ENCODE results near the gene FAM219B. TPM values are rescaled to one million over a fixed set of nuclear protein-coding genes. Genes with fewer than 3 reads are reported as not detected.

Gene FAM219B
- total and polyA plus RNA-seq, 2 experiments from 2014 or later = 28.8 to 61.4 TPM

DNA sequence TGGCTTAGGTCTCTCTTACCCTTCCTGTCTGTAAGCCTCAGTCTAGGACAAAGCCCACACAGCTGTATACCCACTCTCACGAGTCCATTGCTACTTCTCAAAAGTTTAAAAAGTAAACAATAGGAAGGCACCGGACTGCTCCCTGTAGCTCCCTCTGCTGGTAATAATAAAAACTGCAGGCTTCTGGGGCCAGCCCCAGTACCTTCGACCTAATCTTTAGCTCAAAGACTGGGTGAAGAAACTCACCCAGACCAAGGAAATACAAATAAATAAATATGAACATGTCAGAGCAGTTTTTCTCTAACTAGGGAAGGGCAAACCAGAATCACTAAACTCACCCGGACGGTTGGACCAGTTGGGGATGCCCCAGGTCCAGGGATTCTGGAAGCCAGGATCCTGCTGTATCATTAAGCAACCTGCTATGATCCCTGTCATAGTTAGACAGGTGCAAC is 5.0 kb downstream of the FAM219B start:
- Histone ChIP-seq H3K79me2 (replicated peaks; ENCODE audit: insufficient read depth) (peaks cover 13% of the 10 kb centered on the region), H3K9me2 (ENCODE audit: insufficient read depth) (no peaks in the 10 kb centered on the region), H3F3A (replicated peaks; ENCODE audit: low read depth) (peaks cover 17% of the 10 kb centered on the region; the same call in 1 of the 2 replicates), H3K4me2 (no peak overlapping the region), H3K36me3 (ENCODE audit: insufficient read depth) (peaks cover 24% of the 10 kb centered on the region), H3K27me3 (ENCODE audit: insufficient read depth) (no peaks in the 10 kb centered on the region), H3K4me1 (ENCODE audit: insufficient read depth) (peaks cover 6% of the 10 kb centered on the region), H4K20me1 (replicated peaks; ENCODE audit: insufficient read depth) (peaks cover 7% of the 10 kb centered on the region; the same call in 1 of the 2 replicates), H3K27ac (ENCODE audit: low read depth) (no peak overlapping the region), H3K4me3 (no peak overlapping the region), H2AFZ (no peak overlapping the region)
- no peak overlapping the region for H3K27ac Mint-ChIP-seq
- H3K27me3 Mint-ChIP-seq (ENCODE audit: insufficient read depth, low read depth, poor library complexity) = peaks cover 14% of the 10 kb centered on the region
- peak; percentile 64 for DNase-seq (ENCODE audit: low spot score)
- H3K36me3 Mint-ChIP-seq (ENCODE audit: low read depth) = peaks cover 83% of the 10 kb centered on the region
- TF ChIP-seq, protein P1, sequence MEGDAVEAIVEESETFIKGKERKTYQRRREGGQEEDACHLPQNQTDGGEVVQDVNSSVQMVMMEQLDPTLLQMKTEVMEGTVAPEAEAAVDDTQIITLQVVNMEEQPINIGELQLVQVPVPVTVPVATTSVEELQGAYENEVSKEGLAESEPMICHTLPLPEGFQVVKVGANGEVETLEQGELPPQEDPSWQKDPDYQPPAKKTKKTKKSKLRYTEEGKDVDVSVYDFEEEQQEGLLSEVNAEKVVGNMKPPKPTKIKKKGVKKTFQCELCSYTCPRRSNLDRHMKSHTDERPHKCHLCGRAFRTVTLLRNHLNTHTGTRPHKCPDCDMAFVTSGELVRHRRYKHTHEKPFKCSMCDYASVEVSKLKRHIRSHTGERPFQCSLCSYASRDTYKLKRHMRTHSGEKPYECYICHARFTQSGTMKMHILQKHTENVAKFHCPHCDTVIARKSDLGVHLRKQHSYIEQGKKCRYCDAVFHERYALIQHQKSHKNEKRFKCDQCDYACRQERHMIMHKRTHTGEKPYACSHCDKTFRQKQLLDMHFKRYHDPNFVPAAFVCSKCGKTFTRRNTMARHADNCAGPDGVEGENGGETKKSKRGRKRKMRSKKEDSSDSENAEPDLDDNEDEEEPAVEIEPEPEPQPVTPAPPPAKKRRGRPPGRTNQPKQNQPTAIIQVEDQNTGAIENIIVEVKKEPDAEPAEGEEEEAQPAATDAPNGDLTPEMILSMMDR (conservative IDR thresholded peaks at IDR 0.05; ENCODE audit: low read depth in 2 of 2) = peak; percentile 68 to 98
- TF ChIP-seq EZH2phosphoT487 (IDR thresholded peaks at IDR 0.05; ENCODE audit: unreplicated experiment) = no peak
- peak; percentile 19 for ATAC-seq
- H3K9me3 Mint-ChIP-seq = no peaks in the 10 kb centered on the region
- no peak overlapping the region for H3K4me3 Mint-ChIP-seq
- H3K4me1 Mint-ChIP-seq = peaks cover 13% of the 10 kb centered on the region

DNA sequence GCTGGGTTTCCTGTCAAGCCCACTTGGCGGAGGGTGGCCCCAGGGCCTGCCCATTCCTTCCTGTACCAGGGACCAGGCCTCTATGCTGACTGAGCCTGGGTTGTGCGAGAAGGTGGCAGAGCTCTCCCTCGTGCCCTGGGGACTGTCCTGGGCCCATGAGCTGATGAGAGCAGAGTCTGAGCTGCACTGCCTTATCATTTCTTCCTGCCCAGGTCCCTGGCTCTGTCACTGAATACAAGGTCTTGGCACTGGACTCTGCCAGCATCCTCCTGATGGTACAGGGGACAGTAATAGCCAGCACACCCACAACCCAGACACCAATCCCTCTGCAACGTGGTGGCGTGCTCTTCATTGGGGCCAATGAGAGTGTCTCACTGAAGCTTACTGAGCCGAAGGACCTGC is 9.3 kb downstream of the FAM219B start:
- no peaks in the 10 kb centered on the region for H3K9me3 Mint-ChIP-seq
- no peak overlapping the region for H3K27ac Mint-ChIP-seq
- H3K36me3 Mint-ChIP-seq (ENCODE audit: low read depth) = peaks cover 65% of the 10 kb centered on the region
- no peaks in the 10 kb centered on the region for H3K79me2 ChIP-seq (replicated peaks; ENCODE audit: insufficient read depth)
- no peak overlapping the region for H3K27ac ChIP-seq (ENCODE audit: low read depth)
- no peak overlapping the region for H3K4me2 ChIP-seq
- no peak overlapping the region; the same call in 2 of the 3 replicates for H3K4me3 Mint-ChIP-seq
- no peak overlapping the region for H2AFZ ChIP-seq
- no peaks in the 10 kb centered on the region for H3K27me3 ChIP-seq (ENCODE audit: insufficient read depth)
- TF ChIP-seq JUNB (IDR thresholded peaks at IDR 0.05; ENCODE audit: unreplicated experiment) (no peak), POLR2AphosphoS5 (IDR thresholded peaks at IDR 0.05; ENCODE audit: low read depth) (peak; percentile 35), EZH2 (IDR thresholded peaks at IDR 0.05; ENCODE audit: low read depth, unreplicated experiment) (no peak)
- TF ChIP-seq, protein P1 (conservative IDR thresholded peaks at IDR 0.05; ENCODE audit: low read depth in 2 of 2) = no peak
- no peaks in the 10 kb centered on the region for H3K9me2 ChIP-seq (ENCODE audit: insufficient read depth)
- ATAC-seq = no peak
- H4K20me1 ChIP-seq (replicated peaks; ENCODE audit: insufficient read depth) = peaks cover 6% of the 10 kb centered on the region; the same call in 1 of the 2 replicates
- H3K36me3 ChIP-seq (ENCODE audit: insufficient read depth) = peaks cover 13% of the 10 kb centered on the region
- DNase-seq (ENCODE audit: low spot score) = no peak
- H3K4me1 ChIP-seq (ENCODE audit: insufficient read depth) = no peaks in the 10 kb centered on the region
- no peak overlapping the region for H3K4me3 ChIP-seq
- peaks cover 9% of the 10 kb centered on the region for H3K27me3 Mint-ChIP-seq (ENCODE audit: insufficient read depth, low read depth, poor library complexity)
- H3F3A ChIP-seq (replicated peaks; ENCODE audit: low read depth) = peaks cover 16% of the 10 kb centered on the region; the same call in 1 of the 2 replicates
- H3K4me1 Mint-ChIP-seq = no peaks in the 10 kb centered on the region

DNA sequence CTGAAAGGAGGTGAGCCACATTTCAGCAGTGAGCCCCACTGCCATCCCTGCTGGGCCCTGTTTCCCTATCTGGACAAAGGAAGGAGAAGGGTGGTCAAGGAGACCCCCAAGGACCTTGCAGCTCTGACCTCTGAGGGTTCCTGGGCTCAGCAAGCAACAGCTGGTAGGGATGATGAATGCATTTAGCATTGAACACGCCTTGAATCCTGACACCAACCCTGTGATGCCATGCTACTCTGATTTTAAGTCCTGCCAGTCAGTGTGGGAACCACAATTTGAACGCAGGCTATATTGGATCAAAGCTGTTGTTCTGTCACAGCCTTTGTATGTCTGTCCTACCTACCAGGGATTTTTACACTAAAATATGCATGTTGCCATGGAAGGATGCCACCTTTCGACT is 10.3 kb downstream of the FAM219B start:
- no peaks in the 10 kb centered on the region for H3K27me3 ChIP-seq (ENCODE audit: insufficient read depth)
- H3K36me3 Mint-ChIP-seq (ENCODE audit: low read depth) = peaks cover 62% of the 10 kb centered on the region
- no peaks in the 10 kb centered on the region for H3K4me1 ChIP-seq (ENCODE audit: insufficient read depth)
- H3K4me3 ChIP-seq = no peak overlapping the region
- H3K36me3 ChIP-seq (ENCODE audit: insufficient read depth) = peaks cover 12% of the 10 kb centered on the region
- H3F3A ChIP-seq (replicated peaks; ENCODE audit: low read depth) = peaks cover 10% of the 10 kb centered on the region; the same call in 1 of the 2 replicates
- ATAC-seq (no peak), DNase-seq (ENCODE audit: low spot score) (no peak)
- no peak overlapping the region for H3K4me3 Mint-ChIP-seq
- no peaks in the 10 kb centered on the region for H3K79me2 ChIP-seq (replicated peaks; ENCODE audit: insufficient read depth)
- H3K9me2 ChIP-seq (ENCODE audit: insufficient read depth) = no peaks in the 10 kb centered on the region
- no peaks in the 10 kb centered on the region for H3K9me3 Mint-ChIP-seq
- no peak overlapping the region for H3K27ac ChIP-seq (ENCODE audit: low read depth)
- 0 out of 2 replicates have a peak, but pooled peaks cover 3% of the 10 kb centered on the region for H4K20me1 ChIP-seq (replicated peaks; ENCODE audit: insufficient read depth)
- no peaks in the 10 kb centered on the region for H3K4me1 Mint-ChIP-seq
- no peak overlapping the region for H3K27ac Mint-ChIP-seq
- no peak overlapping the region for H3K4me2 ChIP-seq
- H3K27me3 Mint-ChIP-seq (ENCODE audit: insufficient read depth, low read depth, poor library complexity) = peaks cover 11% of the 10 kb centered on the region
- H2AFZ ChIP-seq = no peak overlapping the region
- TF ChIP-seq EZH2 (IDR thresholded peaks at IDR 0.05; ENCODE audit: low read depth, unreplicated experiment) = no peak
- no peak for TF ChIP-seq NANOG (IDR thresholded peaks at IDR 0.05; ENCODE audit: borderline replicate concordance)
- TF ChIP-seq JUNB (IDR thresholded peaks at IDR 0.05; ENCODE audit: unreplicated experiment) = no peak
- TF ChIP-seq, protein P2, sequence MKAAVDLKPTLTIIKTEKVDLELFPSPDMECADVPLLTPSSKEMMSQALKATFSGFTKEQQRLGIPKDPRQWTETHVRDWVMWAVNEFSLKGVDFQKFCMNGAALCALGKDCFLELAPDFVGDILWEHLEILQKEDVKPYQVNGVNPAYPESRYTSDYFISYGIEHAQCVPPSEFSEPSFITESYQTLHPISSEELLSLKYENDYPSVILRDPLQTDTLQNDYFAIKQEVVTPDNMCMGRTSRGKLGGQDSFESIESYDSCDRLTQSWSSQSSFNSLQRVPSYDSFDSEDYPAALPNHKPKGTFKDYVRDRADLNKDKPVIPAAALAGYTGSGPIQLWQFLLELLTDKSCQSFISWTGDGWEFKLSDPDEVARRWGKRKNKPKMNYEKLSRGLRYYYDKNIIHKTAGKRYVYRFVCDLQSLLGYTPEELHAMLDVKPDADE (IDR thresholded peaks at IDR 0.05) = no peak
- TF ChIP-seq, protein P1 (conservative IDR thresholded peaks at IDR 0.05; ENCODE audit: low read depth in 2 of 2) = no peak
